Subcutaneous adipose tissue (tissue), 4 donors: Measurements from ENCODE around the gene WNT5A. TPM values are rescaled to one million over a fixed set of nuclear protein-coding genes. Genes with fewer than 3 reads are reported as not detected.

ENCODE experiments used
- CTCF ChIP-seq: fragments of 450-650 bp; IDR thresholded peaks from one replicate; pipeline ENCODE4 v1.5.1; 2016; ENCODE audit warnings: low read depth, mild to moderate bottlenecking, control low read depth, antibody characterized with exemption, moderate library complexity
- total RNA-seq, 4 donors: library from RNA; depleted of rRNA; stranded (reverse); fragments of >200 nt; gene quantifications; one replicate each; pipeline ENCODE4 v1.1.0, GENCODE V29; 2016

WNT5A gene
- total RNA-seq, 4 donors from 2014 or later = 0.51 to 5.3 (median 1.1) TPM

- no peak for TF ChIP-seq CTCF
Observed at GRCh38 chr3:55467099-55467498, 20.0 kb downstream of the WNT5A start.

DNA sequence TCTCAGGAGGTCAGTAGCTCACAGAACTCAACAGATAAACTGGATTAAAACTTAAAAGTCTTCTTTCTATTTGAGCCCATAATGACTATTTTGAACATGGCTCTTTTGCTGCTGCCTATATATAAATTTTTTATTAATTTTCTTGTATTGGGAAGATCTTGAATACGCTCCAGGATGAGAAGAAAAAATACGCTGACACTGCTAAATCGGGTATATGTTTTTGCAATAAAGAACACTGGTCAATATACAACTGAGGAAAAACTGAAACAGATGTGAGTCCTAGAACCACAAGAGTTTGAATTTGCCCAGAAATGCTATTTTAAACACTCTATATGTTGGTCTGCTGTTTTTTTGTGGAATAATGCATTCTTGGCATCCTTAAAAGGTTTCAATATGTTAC lies 20.6 kb downstream of the WNT5A start:
- TF ChIP-seq CTCF = no peak

- TF ChIP-seq CTCF = no peak
Observed at GRCh38 chr3:55461896-55462295, 25.2 kb downstream of the WNT5A start.

DNA sequence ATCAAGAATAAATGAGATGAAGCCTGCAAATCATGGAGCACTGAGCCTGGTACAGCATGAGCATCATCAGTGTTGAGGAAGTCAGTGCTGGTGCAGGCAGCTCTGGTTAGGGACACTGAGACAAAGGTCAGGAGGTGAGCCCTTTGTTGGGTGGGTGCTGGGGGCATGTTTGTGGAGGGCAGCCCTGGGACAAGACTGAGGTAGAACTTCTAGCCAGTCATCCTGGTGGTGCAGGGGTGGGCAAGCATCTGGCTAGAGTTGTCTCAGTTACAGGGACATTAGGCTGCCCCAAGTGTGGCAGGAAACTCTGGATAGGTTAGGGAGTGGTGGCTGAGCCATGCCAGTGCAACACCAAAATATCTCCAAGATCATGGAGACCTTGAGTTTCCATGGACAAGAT lies 27.3 kb downstream of the WNT5A start:
- TF ChIP-seq CTCF = no peak

GRCh38 chr3:55458181-55458790 lies 28.8 kb downstream of the WNT5A start:
- TF ChIP-seq CTCF = no peak

DNA sequence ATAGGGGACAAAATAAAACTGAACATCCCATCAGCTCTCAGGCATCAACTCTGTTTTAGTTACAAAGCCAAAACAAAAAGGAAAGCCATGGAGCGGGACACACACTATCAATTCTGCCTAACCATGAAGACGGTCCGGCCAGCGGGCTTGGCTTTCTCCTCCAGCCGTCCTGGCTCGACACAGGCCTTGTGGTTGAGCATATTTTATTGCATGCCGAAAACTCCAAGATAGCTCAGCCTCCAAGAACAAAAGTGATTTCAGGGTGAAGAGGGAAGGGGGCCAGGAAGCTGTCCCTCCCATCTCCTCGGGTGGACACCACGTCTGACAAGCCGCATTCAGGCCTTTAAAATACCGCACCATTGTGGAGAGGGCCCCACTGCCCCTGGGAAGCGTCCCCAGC lies 31.2 kb downstream of the WNT5A start:
- no peak for TF ChIP-seq CTCF

DNA sequence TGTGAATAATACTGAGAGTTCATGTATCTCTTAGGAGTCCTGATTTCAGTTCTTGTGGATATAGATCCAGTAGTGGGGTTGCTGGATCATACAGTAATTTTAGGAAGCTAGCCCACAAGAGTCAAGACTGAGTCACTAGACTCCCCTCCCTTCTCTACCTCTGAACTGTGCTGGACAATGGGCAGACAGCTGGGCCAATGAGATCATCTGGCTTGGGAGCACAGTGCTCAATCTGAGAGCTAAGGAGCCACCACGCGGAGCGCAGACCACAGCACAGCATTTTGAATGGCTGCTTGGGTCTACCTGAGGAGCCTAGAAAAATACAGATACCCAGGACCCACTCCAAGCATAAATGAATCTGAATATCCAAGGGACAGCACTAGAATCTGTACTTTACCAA lies 32.5 kb downstream of the WNT5A start:
- TF ChIP-seq CTCF = no peak
